NCI-H69 (cell line): ENCODE data around the gene RELN.
A peak's percentile ranks its signal among the peaks of the same experiment; 100 is the strongest.
"Not testable (repeated sequence)": the region's sequence is repeated elsewhere in the genome, so short reads cannot be mapped to it uniquely, and the experiment has no call there.

Experiments used
- DNase-seq: peaks from one replicate; lab custom pipeline; 2025; lab: John Stamatoyannopoulos, UW

Gene RELN

DNA sequence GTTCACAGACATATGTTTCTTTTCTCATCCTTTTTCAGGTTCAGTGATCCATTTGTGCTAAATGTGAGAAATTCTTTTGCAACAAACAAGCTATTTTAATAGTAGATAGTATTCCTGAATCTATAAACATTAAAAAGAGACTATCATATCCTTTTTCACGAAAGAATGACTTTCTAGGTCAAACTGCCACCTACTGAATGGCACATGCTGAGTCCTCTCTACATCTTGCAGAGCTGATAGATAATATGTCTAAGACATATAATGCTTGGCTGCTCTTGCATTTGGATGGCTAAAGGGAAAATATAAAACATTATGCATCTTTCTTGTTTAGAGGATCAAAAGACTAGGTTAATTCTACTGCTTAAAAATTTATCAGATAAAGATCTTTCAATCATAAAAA is 429.3 kb downstream of the RELN start:
- DNase-seq, result no peak

- DNase-seq, result no peak
Observed at GRCh38 chr7:103551016-103551415, 438.4 kb downstream of the RELN start.

GRCh38 chr7:103549786-103550185 is 439.7 kb downstream of the RELN start:
- no peak for DNase-seq

GRCh38 chr7:103547451-103548284 is 441.8 kb downstream of the RELN start:
- no peak for DNase-seq

DNA sequence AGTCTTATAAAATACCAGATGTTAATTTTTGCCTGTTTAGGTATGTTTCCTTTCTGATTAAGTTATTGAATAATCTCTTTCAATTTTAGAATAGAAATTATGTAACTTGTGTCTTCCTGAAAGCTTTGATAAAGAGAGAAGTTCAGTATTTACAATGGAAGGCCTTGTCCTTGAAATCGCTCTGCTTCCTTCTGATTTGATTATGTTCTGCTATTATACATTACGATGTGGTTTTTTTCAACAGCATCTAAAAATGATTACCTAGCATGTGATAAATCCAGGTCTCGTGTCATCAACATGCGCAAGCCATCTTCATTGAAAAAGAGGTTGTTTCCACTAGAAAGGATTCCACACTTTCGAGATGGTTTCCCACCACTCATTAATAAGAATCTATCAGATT is 447.0 kb downstream of the RELN start:
- DNase-seq, result no peak

- no peak for DNase-seq
Observed at GRCh38 chr7:103541947-103542346, 447.5 kb downstream of the RELN start.

GRCh38 chr7:103541026-103541425 is 448.4 kb downstream of the RELN start:
- no peak for DNase-seq

GRCh38 chr7:103540338-103540737 is 449.1 kb downstream of the RELN start:
- DNase-seq, result no peak

DNA sequence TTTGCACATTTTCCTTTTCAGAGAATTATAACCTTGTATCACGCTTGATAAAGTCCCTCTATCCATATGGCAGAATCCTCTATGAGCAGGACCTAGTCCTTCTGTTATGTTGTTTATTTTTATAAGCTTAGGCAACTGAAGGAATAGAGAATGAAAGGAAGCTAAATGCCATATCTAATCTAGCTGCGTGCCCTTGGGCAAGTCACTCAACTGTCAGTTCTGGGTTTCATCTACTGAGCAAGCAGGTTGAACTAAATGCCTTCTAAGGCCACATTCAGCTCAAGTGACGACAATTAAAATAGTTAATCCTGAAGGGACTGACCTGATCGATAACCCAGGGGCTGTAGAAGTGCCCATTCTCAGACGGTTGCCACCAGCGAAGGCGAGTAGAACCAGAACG is 449.6 kb downstream of the RELN start:
- no peak for DNase-seq

DNA sequence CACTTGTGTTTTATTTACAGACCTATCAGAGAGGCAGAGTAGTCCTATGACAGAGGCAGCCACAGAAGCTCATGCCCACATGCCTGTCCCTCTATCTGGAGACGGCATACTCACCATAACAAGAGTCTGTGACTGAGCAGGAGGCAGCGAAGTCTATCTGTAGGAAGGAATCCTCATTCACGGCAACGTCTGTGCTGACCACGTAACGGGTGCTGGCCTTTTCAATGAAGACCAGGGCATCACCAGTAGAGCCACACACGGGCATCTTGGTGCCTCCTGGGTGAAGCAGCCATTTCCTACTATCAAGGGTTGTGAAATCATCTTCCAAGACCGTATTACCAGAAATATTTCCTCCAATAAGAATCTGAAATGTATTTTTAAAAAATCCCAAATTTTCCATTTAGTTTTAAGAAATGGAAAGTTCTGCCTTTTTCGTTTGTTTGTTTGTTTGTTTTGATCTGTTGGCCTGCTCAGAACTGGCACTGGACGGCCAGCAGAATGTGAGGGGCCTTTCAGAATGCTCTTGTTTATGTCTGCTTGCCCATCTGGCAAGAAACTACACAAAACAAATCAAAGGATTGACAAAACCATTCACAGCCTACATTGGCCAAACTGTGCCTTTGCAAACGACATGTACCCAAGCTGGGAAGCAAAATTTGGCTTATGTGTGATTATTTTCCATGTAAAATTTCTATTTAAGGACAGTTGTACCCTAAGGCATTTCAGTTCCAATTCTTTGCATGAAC is 450.3 kb downstream of the RELN start:
- DNase-seq, result no peak

DNA sequence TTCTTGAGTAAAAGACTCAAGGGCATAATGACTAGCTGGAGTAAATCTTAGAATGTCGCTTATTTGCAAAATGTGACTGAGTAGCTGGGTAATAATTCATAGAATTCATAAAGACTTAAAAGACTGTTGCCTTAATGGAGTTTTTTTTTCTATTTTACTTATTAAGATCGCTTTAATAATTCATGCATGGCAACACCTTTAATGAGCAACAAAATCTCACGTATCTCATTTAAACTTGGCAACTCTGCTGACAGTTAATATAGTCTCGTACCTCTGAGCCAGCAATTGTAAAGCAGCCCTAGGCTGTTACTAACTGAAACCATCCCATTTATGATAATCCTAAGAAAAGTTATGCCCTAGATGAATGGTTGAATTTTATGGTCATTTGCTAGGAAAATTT is 455.7 kb downstream of the RELN start:
- no peak for DNase-seq

GRCh38 chr7:103532955-103533354 is 456.5 kb downstream of the RELN start:
- no peak for DNase-seq

- DNase-seq, result no peak
Observed at GRCh38 chr7:103528152-103528551, 461.3 kb downstream of the RELN start.

GRCh38 chr7:103525937-103526336 is 463.5 kb downstream of the RELN start:
- peak; percentile 21 for DNase-seq

- peak; percentile 54 for DNase-seq
Observed at GRCh38 chr7:103524042-103524907, 465.2 kb downstream of the RELN start.

GRCh38 chr7:103521937-103522336 is 467.5 kb downstream of the RELN start:
- peak; percentile 42 for DNase-seq

- peak; percentile 10 for DNase-seq
Observed at GRCh38 chr7:103504505-103505135, 484.8 kb downstream of the RELN start.

- no peak for DNase-seq
Observed at GRCh38 chr7:103501206-103501605, 488.3 kb downstream of the RELN start.

DNA sequence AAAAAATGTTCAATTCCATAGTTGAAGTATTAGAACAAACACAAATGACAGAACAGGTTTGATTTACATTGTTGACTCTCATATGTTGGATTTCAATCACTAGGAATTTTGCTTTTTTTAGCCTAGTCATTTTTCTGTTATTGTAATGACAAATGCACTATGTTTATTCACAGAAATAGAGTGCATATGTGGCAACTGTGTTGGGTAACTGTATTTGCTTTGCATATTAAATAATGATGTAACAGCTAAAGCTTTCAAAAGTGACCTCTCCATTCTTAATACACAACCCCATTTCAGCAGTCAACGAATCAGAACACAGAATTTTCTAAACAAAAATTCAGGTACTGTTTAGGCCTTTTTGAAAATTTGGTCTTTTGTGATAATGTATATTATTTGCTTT is 489.5 kb downstream of the RELN start:
- no peak for DNase-seq

DNA sequence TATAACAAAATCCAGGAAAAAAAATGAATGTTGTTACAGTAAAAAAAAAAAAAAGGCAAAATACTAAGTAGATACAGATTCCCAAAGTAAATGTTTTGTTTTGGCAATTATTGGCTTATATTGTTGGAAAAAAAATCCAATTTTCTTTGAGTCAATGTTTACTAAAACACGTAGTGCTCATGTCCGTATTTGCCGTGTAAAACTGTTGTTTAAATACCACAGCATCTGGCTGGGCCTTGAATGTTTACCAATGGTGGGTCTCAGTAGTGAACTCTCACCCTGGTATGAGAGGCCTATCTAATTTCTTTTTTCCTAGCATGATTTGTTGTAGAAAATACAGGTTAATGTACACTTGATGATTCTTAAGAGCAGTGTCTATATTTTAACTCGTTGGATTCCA is 502.0 kb downstream of the RELN start:
- DNase-seq, result peak; percentile 34

- DNase-seq, result not testable (repeated sequence)
Observed at GRCh38 chr7:103486873-103487272, 502.6 kb downstream of the RELN start.

DNA sequence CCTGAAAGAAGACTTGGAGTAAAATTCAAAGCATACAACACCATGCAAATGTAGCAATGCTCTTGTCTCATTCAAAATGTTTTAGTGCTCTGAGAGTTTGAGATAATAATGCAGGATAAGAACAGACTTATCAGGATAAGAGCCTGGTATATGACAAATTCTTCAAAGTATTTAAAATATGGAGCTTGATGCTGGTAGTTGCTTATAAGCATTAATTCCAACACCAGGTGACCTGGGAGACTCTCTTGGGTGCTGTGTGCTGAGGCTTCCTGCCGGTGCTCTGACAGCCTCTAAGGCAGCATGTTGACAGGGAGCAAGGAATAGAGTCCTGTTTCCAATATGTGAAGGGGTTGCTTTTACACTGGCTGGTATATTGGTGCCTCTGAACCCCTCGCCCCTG is 508.7 kb downstream of the RELN start:
- no peak for DNase-seq
